GM21737 (cell line): ENCODE results near the gene DRAXIN.

Experiments
- ATAC-seq: cut with Tn5 transposase; IDR thresholded peaks from one replicate; pipeline ENCODE4 v1.9.1; 2021; ENCODE audit warnings: mild to moderate bottlenecking, moderate library complexity; ENCODE audit not compliant: unreplicated experiment

Gene DRAXIN

GRCh38 chr1:11757047-11757446 is 65.5 kb downstream of the DRAXIN start:
- ATAC-seq = no peak

DNA sequence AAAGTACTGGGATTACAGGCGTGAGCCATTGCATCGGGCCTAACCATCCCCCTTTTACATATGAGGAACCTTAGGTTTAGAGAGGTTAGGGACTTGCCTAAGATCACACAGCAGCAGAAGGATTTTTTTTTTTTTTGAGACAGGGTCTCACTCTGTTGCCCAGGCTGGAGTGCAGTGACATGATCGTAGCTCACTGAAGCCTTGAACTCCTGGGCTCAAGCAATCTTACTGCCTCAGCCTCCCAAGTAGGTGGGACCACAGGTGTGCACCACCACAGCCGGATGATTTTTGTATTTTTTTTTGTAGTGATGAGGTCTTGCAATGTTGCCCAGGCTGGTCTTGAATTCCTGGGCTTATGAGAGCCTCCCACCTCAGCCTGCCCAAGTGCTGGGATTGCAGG is 68.3 kb downstream of the DRAXIN start:
- no peak for ATAC-seq

DNA sequence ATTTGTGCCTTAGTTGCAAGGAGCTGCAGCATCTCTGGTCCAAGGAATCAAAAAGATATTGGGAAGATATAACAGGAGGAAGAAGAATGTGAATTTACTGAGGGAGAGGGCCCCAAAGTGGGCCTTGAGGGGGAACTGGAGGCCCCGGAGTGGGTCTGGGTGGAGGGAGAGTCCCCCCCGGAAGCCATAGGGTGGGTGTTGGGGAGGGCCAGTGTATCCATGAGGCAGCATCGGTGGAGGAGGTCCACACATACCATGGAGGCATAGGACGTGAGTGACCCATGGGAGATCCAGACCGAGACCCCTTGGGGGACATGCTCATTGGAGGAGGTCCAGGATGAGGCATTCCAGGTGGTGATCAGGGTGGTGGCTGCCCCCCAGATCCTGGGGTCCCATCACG is 69.8 kb downstream of the DRAXIN start:
- ATAC-seq = no peak

- ATAC-seq = no peak
Observed at GRCh38 chr1:11761988-11762406, 70.5 kb downstream of the DRAXIN start, which contains the start of gene C1orf167. C1orf167 (plus strand) TSS chr1:11762193; CDS start chr1:11764401, 2,208 bp downstream.

DNA sequence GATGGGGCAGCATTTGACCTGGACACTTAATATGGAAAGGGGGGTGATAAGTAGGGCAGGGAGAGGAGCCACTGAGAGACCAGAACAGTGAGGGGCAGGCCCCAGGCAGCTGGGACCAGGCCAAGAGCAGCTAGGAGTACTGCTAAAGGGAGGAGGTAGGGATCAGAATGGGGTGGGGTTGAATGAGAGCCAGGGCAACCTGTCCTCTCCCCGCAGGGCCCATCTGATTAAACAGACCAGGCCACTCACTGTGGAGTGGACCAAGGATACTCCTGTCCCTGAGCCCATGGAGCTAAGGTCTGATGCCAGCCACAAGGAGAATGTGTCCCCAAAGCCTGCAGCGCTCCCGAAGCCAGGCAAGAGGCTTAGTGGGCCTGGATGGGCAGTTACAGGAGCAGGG is 72.6 kb downstream of the DRAXIN start:
- ATAC-seq = no peak

DNA sequence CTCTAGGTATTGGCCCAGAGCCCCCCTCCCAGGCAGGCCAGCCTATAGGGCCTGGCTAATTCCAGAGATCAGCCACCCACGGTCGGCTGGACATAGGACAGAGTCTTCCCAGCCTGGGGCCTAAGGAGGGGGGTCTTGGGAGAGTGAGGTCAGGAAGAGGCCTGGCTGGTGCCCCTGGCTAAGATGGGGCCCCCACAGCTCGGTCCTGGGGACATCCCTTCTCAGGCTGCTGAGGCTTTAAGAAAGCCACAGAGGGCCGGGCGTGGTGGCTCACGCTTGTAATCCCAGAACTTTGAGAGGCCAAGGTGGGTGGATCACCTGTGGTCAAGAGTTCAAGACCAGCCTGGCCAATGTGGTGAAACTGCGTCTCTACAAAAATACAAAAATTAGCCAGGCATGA is 73.0 kb downstream of the DRAXIN start:
- ATAC-seq = no peak

- no peak for ATAC-seq
Observed at GRCh38 chr1:11765661-11766428, 74.3 kb downstream of the DRAXIN start.

GRCh38 chr1:11766429-11766776 is 74.9 kb downstream of the DRAXIN start:
- no peak for ATAC-seq

GRCh38 chr1:11767922-11768704 is 76.6 kb downstream of the DRAXIN start:
- no peak for ATAC-seq

DNA sequence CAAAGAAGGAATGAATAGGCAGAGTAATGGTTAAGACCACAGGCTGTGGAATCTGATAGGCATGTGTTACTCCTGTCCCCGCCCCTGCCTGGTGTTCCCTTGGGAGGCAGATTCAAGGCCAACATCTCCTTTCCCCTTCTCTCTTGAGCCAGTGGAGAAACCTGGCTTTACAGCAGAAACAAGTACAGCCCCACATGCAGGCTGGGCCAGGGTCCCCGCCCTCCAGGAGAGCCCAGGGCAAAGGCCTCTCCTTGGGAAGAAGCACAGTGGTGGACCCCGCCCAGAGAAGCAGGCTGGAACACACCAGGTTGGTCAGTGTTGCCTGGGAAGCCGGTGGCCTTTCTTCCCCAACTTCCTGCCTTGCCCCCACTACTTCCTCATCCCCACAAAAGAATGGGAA is 77.3 kb downstream of the DRAXIN start:
- no peak for ATAC-seq

GRCh38 chr1:11769274-11769673 is 77.8 kb downstream of the DRAXIN start:
- ATAC-seq = no peak

- no peak for ATAC-seq
Observed at GRCh38 chr1:11770011-11770410, 78.5 kb downstream of the DRAXIN start.

- ATAC-seq = no peak
Observed at GRCh38 chr1:11771481-11772043, 80.1 kb downstream of the DRAXIN start.

DNA sequence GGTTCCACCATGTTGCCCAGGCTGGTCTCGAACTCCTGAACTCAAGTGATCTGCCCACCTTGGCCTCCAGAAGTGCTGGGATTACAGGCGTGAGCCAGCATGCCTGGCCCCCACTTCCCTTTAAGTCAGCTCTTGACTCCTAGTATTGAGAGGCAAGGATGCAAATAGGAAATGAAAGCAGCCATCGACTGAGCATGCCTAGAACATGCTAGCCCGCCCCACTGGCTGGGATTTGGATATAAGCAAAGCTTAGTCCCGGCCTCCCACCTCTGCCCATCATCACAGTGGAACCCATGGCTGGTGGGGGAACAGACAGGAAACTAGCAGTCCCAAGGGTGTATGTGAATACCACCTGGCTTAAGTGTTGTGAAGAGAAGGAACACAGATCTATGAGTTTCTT is 80.9 kb downstream of the DRAXIN start:
- ATAC-seq = no peak

DNA sequence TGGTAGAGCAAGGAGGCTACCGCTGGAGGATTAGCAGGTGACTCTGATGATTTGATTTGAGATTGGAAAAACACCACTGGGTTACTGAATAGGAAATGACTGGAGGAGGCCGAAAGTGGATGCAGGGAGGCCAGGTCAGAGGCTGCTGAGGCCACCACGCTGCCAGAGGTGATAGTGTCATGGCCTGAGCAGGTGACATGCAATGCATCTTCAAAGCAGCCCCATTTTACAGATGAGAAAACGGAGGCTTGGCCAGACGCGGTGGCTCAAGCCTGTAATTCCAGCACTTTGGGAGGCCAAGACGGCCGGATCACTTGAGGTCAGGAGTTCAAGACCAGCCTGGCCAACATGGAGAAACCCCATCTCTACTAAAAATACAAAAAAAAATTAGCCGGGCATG is 83.2 kb downstream of the DRAXIN start:
- no peak for ATAC-seq
